Naive B cell (primary cell): ENCODE data around the gene PLA2G4F. TPM values are rescaled to one million over a fixed set of nuclear protein-coding genes. Genes with fewer than 3 reads are reported as not detected.
A peak's percentile ranks its signal among the peaks of the same experiment; 100 is the strongest.

Experiments used
- ATAC-seq, 2 donors: fragments of 150-1000 bp; cut with Tn5 transposase; 2 replicates each; pipeline ENCODE4 v1.10.0; 2021; ENCODE audit warnings: low read depth in 2 of 2, mild to moderate bottlenecking in 2 of 2, moderate library complexity in 2 of 2
- DNase-seq: peaks from one replicate; pipeline ENCODE4 v3.0.0; 2022
- H3K27ac Mint-ChIP-seq, 6 donors: one replicate each; pipeline ENCODE4 v1.8.0; 2020 to 2022; ENCODE audit warnings: mild to moderate bottlenecking in 6 of 6, mixed read lengths in 6 of 6, moderate library complexity in 5 of 6, inconsistent platforms in 2 of 6
- H3K27me3 Mint-ChIP-seq, 3 donors: one replicate each; pipeline ENCODE4 v1.8.0; 2021 to 2022; ENCODE audit warnings: mixed read lengths in 3 of 3, mild to moderate bottlenecking in 1 of 3
- H3K36me3 Mint-ChIP-seq, 2 donors: one replicate each; pipeline ENCODE4 v1.8.0; 2020 to 2022; ENCODE audit warnings: mixed read lengths in 2 of 2, inconsistent platforms in 1 of 2, mild to moderate bottlenecking in 1 of 2
- H3K4me1 Mint-ChIP-seq, 3 donors: one replicate each; pipeline ENCODE4 v1.8.0; 2020 to 2022; ENCODE audit warnings: mixed read lengths in 3 of 3, inconsistent platforms in 1 of 3, mild to moderate bottlenecking in 1 of 3, moderate library complexity in 1 of 3
- H3K4me3 Mint-ChIP-seq, 8 donors: one replicate each; pipeline ENCODE4 v1.8.0; 2020 to 2022; ENCODE audit warnings: mild to moderate bottlenecking in 8 of 8, mixed read lengths in 8 of 8, moderate library complexity in 8 of 8, inconsistent platforms in 2 of 8
- H3K9me3 Mint-ChIP-seq, 7 donors: one replicate each; pipeline ENCODE4 v1.8.0; 2020 to 2022; ENCODE audit warnings: mixed read lengths in 7 of 7, mild to moderate bottlenecking in 5 of 7, inconsistent platforms in 2 of 7, moderate library complexity in 1 of 7
- polyA plus RNA-seq, 6 donors: library from polyadenylated mRNA; unstranded; fragments of 300-500 nt; fragmentation: Illumina TruSeq; gene quantifications; one replicate each; pipeline ENCODE4 v1.2.3, GENCODE V29; 2021; ENCODE audit warnings: low read depth in 6 of 6

PLA2G4F gene, protein sequence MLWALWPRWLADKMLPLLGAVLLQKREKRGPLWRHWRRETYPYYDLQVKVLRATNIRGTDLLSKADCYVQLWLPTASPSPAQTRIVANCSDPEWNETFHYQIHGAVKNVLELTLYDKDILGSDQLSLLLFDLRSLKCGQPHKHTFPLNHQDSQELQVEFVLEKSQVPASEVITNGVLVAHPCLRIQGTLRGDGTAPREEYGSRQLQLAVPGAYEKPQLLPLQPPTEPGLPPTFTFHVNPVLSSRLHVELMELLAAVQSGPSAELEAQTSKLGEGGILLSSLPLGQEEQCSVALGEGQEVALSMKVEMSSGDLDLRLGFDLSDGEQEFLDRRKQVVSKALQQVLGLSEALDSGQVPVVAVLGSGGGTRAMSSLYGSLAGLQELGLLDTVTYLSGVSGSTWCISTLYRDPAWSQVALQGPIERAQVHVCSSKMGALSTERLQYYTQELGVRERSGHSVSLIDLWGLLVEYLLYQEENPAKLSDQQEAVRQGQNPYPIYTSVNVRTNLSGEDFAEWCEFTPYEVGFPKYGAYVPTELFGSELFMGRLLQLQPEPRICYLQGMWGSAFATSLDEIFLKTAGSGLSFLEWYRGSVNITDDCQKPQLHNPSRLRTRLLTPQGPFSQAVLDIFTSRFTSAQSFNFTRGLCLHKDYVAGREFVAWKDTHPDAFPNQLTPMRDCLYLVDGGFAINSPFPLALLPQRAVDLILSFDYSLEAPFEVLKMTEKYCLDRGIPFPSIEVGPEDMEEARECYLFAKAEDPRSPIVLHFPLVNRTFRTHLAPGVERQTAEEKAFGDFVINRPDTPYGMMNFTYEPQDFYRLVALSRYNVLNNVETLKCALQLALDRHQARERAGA
- polyA plus RNA-seq: not detected

DNA sequence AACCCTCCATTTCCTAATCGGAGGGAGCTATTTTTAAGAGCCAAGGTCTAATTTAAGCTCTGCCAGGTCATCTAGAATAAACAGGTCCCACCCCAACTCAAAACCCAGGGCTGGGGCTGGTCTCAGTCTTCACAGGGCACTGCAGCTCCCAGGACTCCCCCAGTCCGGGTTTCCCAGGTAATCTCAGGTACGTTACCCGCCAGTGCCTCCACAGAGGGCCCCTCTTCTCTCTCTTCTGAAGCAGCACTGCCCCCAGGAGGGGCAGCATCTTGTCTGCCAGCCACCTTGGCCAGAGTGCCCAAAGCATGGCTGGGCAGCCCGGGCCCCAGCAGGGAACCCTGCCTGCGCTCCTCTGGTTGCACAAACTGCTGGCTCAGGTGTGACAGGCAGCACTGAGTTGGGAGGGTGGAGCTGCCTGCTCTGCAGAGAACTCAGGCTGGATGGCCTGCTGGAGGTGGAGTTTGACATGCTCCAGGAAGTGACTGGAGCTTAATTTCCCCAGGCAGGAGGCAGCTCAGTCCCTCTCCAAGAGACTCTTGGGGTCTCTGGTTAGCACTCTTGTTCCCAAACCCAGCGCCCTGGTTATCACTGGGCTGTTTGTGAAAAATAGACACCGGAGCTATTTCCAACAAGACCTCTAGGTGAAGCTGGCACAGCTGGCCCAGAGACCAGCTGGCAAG, at the start of gene PLA2G4F:
Gene PLA2G4F (minus strand): TSS at position 394 of the 680 bp plus-strand sequence. CDS start 87 bp downstream, at position 307.
- peaks cover 4 to 8% of the 10 kb centered on the region in 2 donors for H3K36me3 Mint-ChIP-seq
- ATAC-seq: no peak
- no peaks in the 10 kb centered on the region for H3K9me3 Mint-ChIP-seq
- DNase-seq: no peak
- H3K27me3 Mint-ChIP-seq: peaks cover 0 to 5% (median 0%) of the 10 kb centered on the region in 3 donors
- H3K4me1 Mint-ChIP-seq: no peaks in the 10 kb centered on the region
- no peak within 1 kb of the TSS for H3K4me3 Mint-ChIP-seq
- no peak within 1 kb of the TSS for H3K27ac Mint-ChIP-seq

GRCh38 chr15:42203891-42204290, 47.5 kb upstream of the PLA2G4F start:
- no peak for DNase-seq
- peaks cover 7 to 14% of the 10 kb centered on the region in 2 donors for H3K36me3 Mint-ChIP-seq
- H3K27me3 Mint-ChIP-seq: no peaks in the 10 kb centered on the region
- H3K27ac Mint-ChIP-seq: no peak overlapping the region
- peak overlapping the region in 1 of 8 donors; percentile 23 for H3K4me3 Mint-ChIP-seq
- peaks cover 37 to 52% (median 45%) of the 10 kb centered on the region in 3 donors for H3K4me1 Mint-ChIP-seq
- no peak for ATAC-seq
- no peaks in the 10 kb centered on the region for H3K9me3 Mint-ChIP-seq

DNA sequence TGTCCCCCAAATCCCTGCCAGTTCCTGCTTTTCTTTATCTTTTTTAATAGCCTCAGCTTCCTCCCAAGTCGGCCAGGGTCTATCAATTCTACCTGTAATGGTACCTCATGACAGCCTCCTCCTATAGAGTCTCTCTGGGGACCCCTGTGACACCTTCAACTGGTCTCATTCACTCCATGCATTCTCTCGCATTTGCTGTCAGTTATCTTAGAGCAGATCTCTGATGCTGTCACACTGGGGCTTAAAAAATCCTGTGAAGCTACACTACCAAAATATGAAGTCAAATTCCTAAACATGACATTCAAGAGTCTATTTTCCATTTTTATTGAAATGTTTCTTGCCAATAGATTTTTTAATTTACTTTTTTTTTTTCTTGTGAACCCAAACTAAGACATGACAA, 46.2 kb upstream of the PLA2G4F start:
- DNase-seq (no peak), ATAC-seq (no peak)
- no peaks in the 10 kb centered on the region for H3K27me3 Mint-ChIP-seq
- peaks cover 31 to 47% (median 37%) of the 10 kb centered on the region in 3 donors for H3K4me1 Mint-ChIP-seq
- peak overlapping the region in 1 of 8 donors; percentile 27 for H3K4me3 Mint-ChIP-seq
- peak overlapping the region in 3 of 6 donors; percentile 36 to 85 (median 71) for H3K27ac Mint-ChIP-seq
- no peaks in the 10 kb centered on the region for H3K9me3 Mint-ChIP-seq
- peaks cover 7 to 14% of the 10 kb centered on the region in 2 donors for H3K36me3 Mint-ChIP-seq

DNA sequence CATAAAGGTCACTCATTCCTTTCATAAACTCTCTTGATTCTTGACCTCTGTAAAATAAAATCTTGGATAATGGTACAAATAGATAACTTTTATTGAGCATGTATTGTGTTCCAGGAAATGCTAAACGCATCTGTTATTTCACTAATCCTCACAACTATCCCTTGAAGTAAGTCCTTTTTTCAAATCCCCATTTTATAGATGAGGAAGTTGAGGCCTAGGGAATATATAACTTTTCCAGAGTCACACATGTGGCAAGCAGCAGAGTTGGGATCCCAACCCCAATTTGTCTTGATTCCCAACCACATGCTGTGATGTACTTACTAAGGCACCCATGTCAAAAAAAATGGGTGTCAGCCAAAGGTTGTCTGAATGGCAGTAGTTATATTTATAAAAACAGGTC, 45.4 kb upstream of the PLA2G4F start:
- Mint-ChIP-seq H3K4me1 (peaks cover 24 to 38% (median 28%) of the 10 kb centered on the region in 3 donors), H3K9me3 (peaks cover 0 to 1% (median 0%) of the 10 kb centered on the region in 7 donors), H3K27me3 (no peaks in the 10 kb centered on the region), H3K4me3 (no peak overlapping the region), H3K27ac (no peak overlapping the region), H3K36me3 (peaks cover 7 to 14% of the 10 kb centered on the region in 2 donors)
- ATAC-seq (no peak), DNase-seq (no peak)

DNA sequence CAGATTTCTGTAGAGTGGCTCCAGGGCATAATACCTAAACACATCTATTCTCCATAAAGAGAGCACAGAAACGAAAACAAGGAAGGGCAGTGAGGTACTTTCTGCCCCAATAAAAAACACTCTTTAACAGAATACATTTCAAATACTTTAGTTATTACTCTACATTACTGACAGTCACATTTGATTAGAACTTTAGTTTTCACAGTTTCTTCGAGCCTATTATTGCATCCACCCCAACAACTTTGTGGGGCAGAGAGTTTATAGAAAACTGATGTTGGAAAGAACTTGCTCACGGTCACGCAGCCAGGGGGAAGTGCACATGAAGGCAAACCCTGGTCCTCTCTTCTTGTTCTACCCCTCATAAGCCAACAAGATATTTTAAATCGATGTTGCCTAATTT, 42.7 kb upstream of the PLA2G4F start:
- no peak overlapping the region for H3K27ac Mint-ChIP-seq

DNA sequence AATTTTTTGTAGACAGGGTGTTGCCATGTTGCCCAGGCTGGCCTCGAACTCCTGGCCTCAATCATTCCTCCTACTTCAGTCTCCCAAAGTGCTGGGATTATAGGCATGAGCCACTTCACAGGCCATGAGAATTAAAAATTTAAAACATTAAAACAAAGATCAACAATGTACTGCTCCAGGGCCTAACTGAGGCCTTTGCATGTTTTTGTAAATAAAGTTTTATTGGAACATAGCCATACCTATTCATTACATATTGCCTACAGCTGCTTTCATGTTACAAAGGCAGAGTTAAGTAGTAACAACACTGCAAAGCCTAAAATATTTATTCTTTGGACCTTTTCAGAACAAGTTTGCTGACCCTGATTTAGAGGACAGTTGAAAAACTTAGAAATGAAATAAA, 42.1 kb upstream of the PLA2G4F start:
- peaks cover 4 to 16% (median 6%) of the 10 kb centered on the region in 3 donors for H3K4me1 Mint-ChIP-seq
- no peaks in the 10 kb centered on the region for H3K27me3 Mint-ChIP-seq
- no peak overlapping the region for H3K27ac Mint-ChIP-seq
- H3K36me3 Mint-ChIP-seq: peaks cover 7 to 14% of the 10 kb centered on the region in 2 donors
- H3K9me3 Mint-ChIP-seq: peaks cover 0 to 5% (median 0%) of the 10 kb centered on the region in 7 donors
- DNase-seq: no peak
- no peak for ATAC-seq
- H3K4me3 Mint-ChIP-seq: no peak overlapping the region

More for the DNA sequence above, 42.7 kb upstream of the PLA2G4F start:
- ATAC-seq: no peak
- Mint-ChIP-seq H3K27me3 (no peaks in the 10 kb centered on the region), H3K4me3 (no peak overlapping the region), H3K4me1 (peaks cover 4 to 21% (median 10%) of the 10 kb centered on the region in 3 donors), H3K36me3 (peaks cover 7 to 14% of the 10 kb centered on the region in 2 donors), H3K9me3 (peaks cover 0 to 5% (median 0%) of the 10 kb centered on the region in 7 donors)
- no peak for DNase-seq

GRCh38 chr15:42194513-42194912, 38.1 kb upstream of the PLA2G4F start:
- Mint-ChIP-seq H3K36me3 (peaks cover 12 to 14% of the 10 kb centered on the region in 2 donors), H3K27me3 (no peaks in the 10 kb centered on the region), H3K9me3 (peaks cover 0 to 5% (median 0%) of the 10 kb centered on the region in 7 donors), H3K4me3 (no peak overlapping the region), H3K27ac (no peak overlapping the region), H3K4me1 (peaks cover 0 to 5% (median 0%) of the 10 kb centered on the region in 3 donors)
- ATAC-seq (no peak), DNase-seq (no peak)

DNA sequence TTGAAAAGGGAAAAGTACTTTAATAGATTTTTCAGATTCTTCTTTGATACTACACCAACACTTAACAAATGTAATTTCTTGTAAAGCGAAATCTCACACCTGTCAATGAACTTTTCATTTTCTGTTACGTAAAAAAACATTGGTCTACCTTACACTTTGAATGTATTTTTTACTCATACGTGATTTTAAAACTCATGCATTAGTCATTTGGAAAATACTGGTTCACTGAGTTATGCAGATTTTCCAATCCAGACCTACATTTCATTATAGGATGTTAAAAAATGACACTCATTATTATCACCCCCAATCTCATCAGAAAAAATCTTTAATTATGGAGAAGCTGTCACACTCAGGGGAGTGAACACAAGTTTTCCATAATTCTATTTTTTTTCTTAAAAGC, 36.9 kb upstream of the PLA2G4F start:
- Mint-ChIP-seq H3K9me3 (peaks cover 0 to 5% (median 0%) of the 10 kb centered on the region in 7 donors), H3K27me3 (no peaks in the 10 kb centered on the region), H3K4me3 (no peak overlapping the region), H3K36me3 (peaks cover 8 to 18% of the 10 kb centered on the region in 2 donors), H3K27ac (no peak overlapping the region), H3K4me1 (peaks cover 0 to 5% (median 0%) of the 10 kb centered on the region in 3 donors)
- ATAC-seq (no peak), DNase-seq (no peak)

DNA sequence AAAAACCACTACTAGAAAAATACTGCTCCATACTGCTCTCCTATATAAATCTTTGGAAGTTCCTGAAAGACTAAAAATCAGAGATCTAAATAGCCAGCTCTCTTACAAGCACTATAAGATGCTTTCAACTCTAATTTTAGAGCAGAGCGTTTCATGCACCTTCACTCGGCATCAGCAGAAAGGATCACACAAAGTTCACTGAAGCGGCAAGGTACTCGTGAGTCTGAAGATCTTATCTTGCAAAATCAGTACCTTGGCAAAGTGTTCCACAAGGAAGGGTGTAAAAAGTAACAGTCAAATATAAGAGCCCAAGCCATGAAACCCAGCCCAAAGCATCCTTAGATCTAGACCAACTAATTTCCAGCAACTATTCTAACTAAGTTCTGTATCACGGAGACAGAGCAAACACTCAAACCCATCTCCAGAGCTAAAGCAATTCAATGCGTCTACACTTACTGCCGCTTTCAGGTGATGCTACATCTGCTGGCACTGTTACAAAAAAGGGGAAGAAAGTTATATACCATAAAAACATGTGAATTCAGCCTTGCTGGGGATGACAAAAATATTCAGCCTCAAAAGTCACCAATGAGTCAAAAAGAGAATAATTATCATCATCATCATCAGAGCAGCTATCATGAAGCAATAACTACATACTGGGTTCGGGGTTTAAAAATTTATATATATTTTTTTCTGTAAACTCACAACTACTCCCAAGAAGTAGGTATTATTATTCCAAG, 35.3 kb upstream of the PLA2G4F start:
- H3K36me3 Mint-ChIP-seq: peaks cover 15 to 31% of the 10 kb centered on the region in 2 donors
- H3K4me3 Mint-ChIP-seq: no peak overlapping the region
- no peak for DNase-seq
- H3K9me3 Mint-ChIP-seq: peaks cover 0 to 5% (median 0%) of the 10 kb centered on the region in 7 donors
- H3K4me1 Mint-ChIP-seq: peaks cover 0 to 5% (median 0%) of the 10 kb centered on the region in 3 donors
- no peaks in the 10 kb centered on the region for H3K27me3 Mint-ChIP-seq
- peak in 1 of 2 donors; percentile 30 for ATAC-seq
- H3K27ac Mint-ChIP-seq: peak overlapping the region in 1 of 6 donors; percentile 49

- H3K36me3 Mint-ChIP-seq: peaks cover 15 to 42% of the 10 kb centered on the region in 2 donors
- no peaks in the 10 kb centered on the region for H3K27me3 Mint-ChIP-seq
- no peak overlapping the region for H3K4me3 Mint-ChIP-seq
- H3K27ac Mint-ChIP-seq: peak overlapping the region in 1 of 6 donors; percentile 9
- ATAC-seq (no peak), DNase-seq (no peak)
- H3K9me3 Mint-ChIP-seq: no peaks in the 10 kb centered on the region
- peaks cover 0 to 5% (median 0%) of the 10 kb centered on the region in 3 donors for H3K4me1 Mint-ChIP-seq
Observed at GRCh38 chr15:42190370-42190769, 33.9 kb upstream of the PLA2G4F start.

GRCh38 chr15:42185801-42186200, 29.4 kb upstream of the PLA2G4F start:
- H3K9me3 Mint-ChIP-seq: no peaks in the 10 kb centered on the region
- peaks cover 31 to 64% of the 10 kb centered on the region in 2 donors for H3K36me3 Mint-ChIP-seq
- no peak overlapping the region for H3K4me3 Mint-ChIP-seq
- DNase-seq (no peak), ATAC-seq (no peak)
- no peaks in the 10 kb centered on the region for H3K27me3 Mint-ChIP-seq
- H3K27ac Mint-ChIP-seq: no peak overlapping the region
- H3K4me1 Mint-ChIP-seq: peaks cover 0 to 11% (median 7%) of the 10 kb centered on the region in 3 donors

- ATAC-seq (no peak), DNase-seq (no peak)
- Mint-ChIP-seq H3K4me3 (no peak overlapping the region), H3K9me3 (no peaks in the 10 kb centered on the region), H3K36me3 (peaks cover 24 to 59% of the 10 kb centered on the region in 2 donors), H3K27me3 (no peaks in the 10 kb centered on the region), H3K4me1 (peaks cover 0 to 11% (median 7%) of the 10 kb centered on the region in 3 donors), H3K27ac (peak overlapping the region in 2 of 6 donors; percentile 83 to 91)
Observed at GRCh38 chr15:42184736-42185135, 28.3 kb upstream of the PLA2G4F start.
